Skeletal muscle tissue (tissue), 4 donors: ENCODE data around the gene NAXD. TPM values are rescaled to one million over a fixed set of nuclear protein-coding genes. Genes with fewer than 3 reads are reported as not detected.

Source experiments
- H3K27ac ChIP-seq: one replicate; pipeline ENCODE4 v1.7.0; 2013; ENCODE audit warnings: mild to moderate bottlenecking, low read depth, low read length, inconsistent platforms
- H3K27me3 ChIP-seq, 3 donors: one replicate each; pipeline ENCODE4 v1.7.0; 2013; ENCODE audit warnings: low read length in 3 of 3; ENCODE audit not compliant: control insufficient read depth in 3 of 3, insufficient read depth in 3 of 3
- H3K36me3 ChIP-seq, 3 donors: one replicate each; pipeline ENCODE4 v1.7.0; 2013; ENCODE audit warnings: low read length in 3 of 3; ENCODE audit not compliant: control insufficient read depth in 3 of 3, insufficient read depth in 3 of 3
- H3K4me1 ChIP-seq, 3 donors: one replicate each; pipeline ENCODE4 v1.7.0; 2013; ENCODE audit warnings: low read length in 3 of 3, mild to moderate bottlenecking in 3 of 3; ENCODE audit not compliant: control insufficient read depth in 3 of 3, insufficient read depth in 3 of 3
- H3K4me3 ChIP-seq, 3 donors: one replicate each; pipeline ENCODE4 v1.7.0; 2013; ENCODE audit warnings: low read length in 3 of 3
- H3K9ac ChIP-seq, 3 donors: one replicate each; pipeline ENCODE4 v1.7.0; 2013; ENCODE audit warnings: low read length in 3 of 3, mild to moderate bottlenecking in 3 of 3, moderate library complexity in 2 of 3, low read depth in 1 of 3
- H3K9me3 ChIP-seq, 3 donors: one replicate each; pipeline ENCODE4 v1.7.0; 2013; ENCODE audit warnings: low read length in 3 of 3; ENCODE audit not compliant: control insufficient read depth in 3 of 3
- total RNA-seq: library from RNA; depleted of rRNA; stranded (reverse); fragments of >200 nt; gene quantifications from one replicate; pipeline ENCODE4 v1.2.3, GENCODE V29; 2014
- donor health status: Osteomylitis.

NAXD gene
- total RNA-seq, 1 donor from 2014 or later: 13.0 TPM

DNA sequence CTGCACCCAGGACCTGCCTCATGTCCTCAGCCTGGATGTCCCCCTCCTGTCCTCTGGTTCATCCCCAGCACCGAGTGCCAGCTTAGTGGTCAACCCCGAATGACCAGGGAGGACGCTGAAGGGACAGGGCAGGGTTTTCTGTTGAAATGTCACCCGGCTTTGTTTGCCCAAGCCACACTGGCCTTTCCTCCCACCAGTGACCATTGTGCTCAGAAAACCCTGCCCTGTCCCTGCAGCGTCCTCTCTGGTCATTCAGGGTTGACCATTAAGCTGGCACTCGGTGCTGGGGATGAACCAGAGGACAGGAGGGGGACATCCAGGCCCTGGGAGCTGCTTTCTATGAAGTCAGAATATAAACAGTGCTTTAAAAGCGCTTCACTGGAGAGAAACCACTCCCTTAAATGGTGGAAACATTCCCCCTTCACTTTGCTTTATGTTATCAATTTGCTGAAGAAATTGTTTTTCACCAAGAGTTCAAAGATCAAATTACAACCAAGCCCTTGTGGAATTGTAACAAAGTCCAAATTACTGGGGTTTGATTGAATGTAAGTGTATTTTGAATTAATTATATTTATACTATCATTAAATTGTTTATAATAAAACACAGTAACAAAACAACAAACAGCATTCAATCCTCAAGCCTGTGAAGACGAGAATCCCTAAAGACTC, 69.2 kb downstream of the NAXD start:
- H3K27me3 ChIP-seq: no peaks in the 10 kb centered on the region
- H3K27ac ChIP-seq: no peak overlapping the region
- no peaks in the 10 kb centered on the region for H3K9me3 ChIP-seq
- H3K4me3 ChIP-seq: no peak overlapping the region
- peaks cover 31 to 59% (median 49%) of the 10 kb centered on the region in 3 donors for H3K36me3 ChIP-seq
- H3K4me1 ChIP-seq: no peaks in the 10 kb centered on the region
- H3K9ac ChIP-seq: no peak overlapping the region

DNA sequence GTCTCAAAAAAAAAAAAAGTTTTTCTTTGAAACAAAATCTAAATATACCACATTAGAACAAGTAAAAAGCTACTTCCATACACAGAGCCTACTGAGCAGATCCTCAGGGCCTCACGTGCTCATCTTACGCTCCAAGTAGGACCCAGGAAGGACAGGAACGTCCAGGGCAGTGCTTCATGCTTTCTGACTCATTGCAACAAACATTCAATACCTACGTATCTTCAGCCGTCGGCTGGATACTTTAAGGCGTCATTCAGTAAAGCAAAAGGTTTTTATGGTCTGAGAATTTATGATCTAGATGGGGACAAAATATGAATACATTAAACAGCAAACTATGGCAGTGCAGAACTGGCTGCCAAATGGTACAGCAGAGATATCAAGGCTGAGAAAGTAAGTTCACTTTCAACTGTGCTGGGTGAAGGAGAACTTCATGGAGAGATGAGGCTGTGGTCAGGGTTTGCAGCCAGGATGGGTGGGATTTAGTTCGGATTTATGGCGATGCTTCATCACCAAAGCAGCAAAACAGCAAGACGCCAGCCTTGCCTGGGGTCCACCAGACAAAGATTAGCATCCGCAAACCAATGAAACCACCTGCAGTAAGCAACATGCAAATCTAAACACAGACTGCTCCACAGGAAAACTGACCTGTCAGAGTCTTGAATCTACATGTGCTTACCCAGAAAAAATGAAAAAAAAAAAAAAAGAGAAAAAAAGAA, 70.1 kb downstream of the NAXD start:
- H3K27ac ChIP-seq: no peak overlapping the region
- peaks cover 4 to 5% (median 4%) of the 10 kb centered on the region in 3 donors for H3K4me1 ChIP-seq
- H3K4me3 ChIP-seq: no peak overlapping the region
- no peaks in the 10 kb centered on the region for H3K27me3 ChIP-seq
- H3K9ac ChIP-seq: no peak overlapping the region
- H3K9me3 ChIP-seq: no peaks in the 10 kb centered on the region
- H3K36me3 ChIP-seq: peaks cover 31 to 58% (median 50%) of the 10 kb centered on the region in 3 donors

DNA sequence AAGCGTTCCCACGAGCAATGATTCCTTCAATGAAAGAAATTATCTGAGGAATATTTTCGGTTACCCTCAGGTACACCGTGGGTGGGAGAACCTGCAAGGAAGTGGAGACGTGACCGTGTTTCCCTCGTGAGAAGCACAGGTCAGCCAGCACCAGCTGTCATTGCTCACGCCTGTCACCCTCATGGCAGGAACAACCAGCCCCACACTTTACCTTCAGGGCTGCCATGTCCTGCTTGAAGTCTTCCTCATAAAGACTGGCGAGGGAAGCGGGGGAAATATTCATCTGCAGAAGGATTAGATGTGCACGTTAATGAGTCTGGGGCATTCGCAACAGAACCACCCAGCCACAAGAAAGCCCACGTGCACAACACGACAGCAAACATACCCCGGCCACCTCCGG, 72.4 kb downstream of the NAXD start:
- H3K27me3 ChIP-seq: no peaks in the 10 kb centered on the region
- H3K9ac ChIP-seq: no peak overlapping the region
- H3K9me3 ChIP-seq: no peaks in the 10 kb centered on the region
- H3K4me3 ChIP-seq: no peak overlapping the region
- peaks cover 8 to 9% (median 9%) of the 10 kb centered on the region in 3 donors for H3K4me1 ChIP-seq
- H3K36me3 ChIP-seq: peaks cover 24 to 40% (median 34%) of the 10 kb centered on the region in 3 donors
- H3K27ac ChIP-seq: no peak overlapping the region

DNA sequence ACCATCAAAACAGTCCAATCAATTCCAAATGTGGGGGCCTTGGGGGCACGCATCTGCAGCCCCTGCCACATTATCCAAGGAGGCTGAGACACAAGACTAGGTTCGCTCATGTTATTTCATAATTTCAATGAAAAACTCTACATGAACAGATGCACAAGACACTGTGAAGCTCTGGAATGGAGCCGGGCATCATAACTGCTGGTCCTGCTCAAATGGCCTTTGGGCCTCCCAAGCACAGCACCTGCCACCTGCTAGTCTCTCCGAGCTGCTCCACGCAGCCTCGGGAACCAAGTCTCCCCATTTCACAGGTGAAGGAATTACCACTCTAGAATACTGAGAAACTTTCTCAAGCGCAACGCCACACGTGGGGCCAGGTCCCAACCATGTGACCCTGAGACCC, 73.7 kb downstream of the NAXD start:
- no peaks in the 10 kb centered on the region for H3K9me3 ChIP-seq
- H3K9ac ChIP-seq: no peak overlapping the region
- no peaks in the 10 kb centered on the region for H3K27me3 ChIP-seq
- no peak overlapping the region for H3K4me3 ChIP-seq
- peaks cover 17 to 37% (median 31%) of the 10 kb centered on the region in 3 donors for H3K36me3 ChIP-seq
- no peak overlapping the region for H3K27ac ChIP-seq
- H3K4me1 ChIP-seq: peaks cover 8 to 9% (median 9%) of the 10 kb centered on the region in 3 donors

Other genes starting within 250 kb of the NAXD start
- gene RAB20, start 53.8 kb upstream of the NAXD start, total RNA-seq: 7.3 TPM
- 74.6 TPM for gene CARS2, start 90.6 kb downstream of the NAXD start, total RNA-seq
- 7.8 TPM for gene ING1, start 98.2 kb downstream of the NAXD start, total RNA-seq